Panc1 (cell line): Measurements from ENCODE around the gene CGNL1. TPM values are rescaled to one million over a fixed set of nuclear protein-coding genes. Genes with fewer than 3 reads are reported as not detected.

ENCODE experiments used
- ATAC-seq: fragments of 200-7000 bp; cut with Tn5 transposase; 2 replicates; pipeline ENCODE4 v1.9.1; 2020; ENCODE audit warnings: mild to moderate bottlenecking, moderate library complexity
- BruUV-seq: library from RNA; stranded (reverse); fragments of 400-500 nt; replicated peaks from 2 replicates; lab custom pipeline; 2021; lab: Mats Ljungman, UMichigan
- CTCF ChIA-PET: fragments of 300-600 bp; sonication (Branson Sonifier 250); formaldehyde crosslinking; loops from one replicate; lab custom pipeline; 2022; ENCODE audit warnings: antibody characterized with exemption; lab: Charles Lee
- POLR2A ChIA-PET: fragments of 300-600 bp; sonication (Branson Sonifier 250); formaldehyde crosslinking; loops from one replicate; lab custom pipeline; 2022; ENCODE audit warnings: antibody characterized with exemption; lab: Charles Lee
- DNase-seq: peaks from one replicate; pipeline ENCODE4 v3.0.0-alpha.2; 2010; ENCODE audit warnings: low read depth, low spot score
- H3K27ac ChIP-seq: 2 replicates; pipeline ENCODE4 v1.5.1; 2011; ENCODE audit warnings: mild to moderate bottlenecking, low read length, inconsistent platforms
- H3K27me3 ChIP-seq: fragments of 200-500 bp; sonication (Bioruptor generic); 2 replicates; pipeline ENCODE4 v1.6.0; 2014; ENCODE audit warnings: low read length, inconsistent platforms; ENCODE audit not compliant: control insufficient read depth, insufficient read depth
- H3K36me3 ChIP-seq: fragments of 200-500 bp; sonication (Bioruptor generic); 2 replicates; pipeline ENCODE4 v1.5.1; 2014; ENCODE audit warnings: inconsistent platforms, mild to moderate bottlenecking, low read length, moderate library complexity; ENCODE audit not compliant: control insufficient read depth, insufficient read depth
- H3K4me1 ChIP-seq: 2 replicates; pipeline ENCODE4 v1.5.1; 2011; ENCODE audit warnings: inconsistent platforms, mild to moderate bottlenecking, low read length, moderate library complexity; ENCODE audit not compliant: control insufficient read depth, insufficient read depth
- H3K4me3 ChIP-seq, 2 experiments: 2 replicates each; pipeline ENCODE4 v1.5.1; 2011 to 2012; ENCODE audit warnings: low read depth in 2 of 2, low read length in 2 of 2, mild to moderate bottlenecking in 2 of 2, inconsistent platforms in 1 of 2, moderate library complexity in 1 of 2
- H3K9me3 ChIP-seq: fragments of 200-500 bp; sonication (Bioruptor generic); 2 replicates; pipeline ENCODE4 v1.5.1; 2014; ENCODE audit warnings: low read depth, mild to moderate bottlenecking, inconsistent platforms, low read length, moderate library complexity; ENCODE audit not compliant: control insufficient read depth, insufficient read depth
- CTCF ChIP-seq: fragments of 450-650 bp; IDR thresholded peaks from 2 replicates; pipeline ENCODE4 v1.5.1; 2017; ENCODE audit warnings: mild to moderate bottlenecking
- POLR2AphosphoS5 ChIP-seq: IDR thresholded peaks from 2 replicates; pipeline ENCODE4 v1.6.1; 2012; ENCODE audit warnings: mild to moderate bottlenecking, low read depth, low read length, moderate library complexity
- SIN3A ChIP-seq: IDR thresholded peaks from 2 replicates; pipeline ENCODE4 v1.6.1; 2012; ENCODE audit warnings: low read depth, mild to moderate bottlenecking, low read length, moderate library complexity, borderline replicate concordance; ENCODE audit not compliant: insufficient read depth
- TCF7L2 ChIP-seq: IDR thresholded peaks from 2 replicates; pipeline ENCODE4 v1.6.1; 2011; ENCODE audit warnings: mild to moderate bottlenecking, low read depth, low read length, inconsistent platforms
- in situ Hi-C: cut with HindIII; loops from 2 replicates; pipeline ENCODE4 v1.10.0; 2016; ENCODE audit warnings: low sequenced_read_pairs, low pct_unique_long_range_greater_than_20kb
- intact Hi-C: fragments of 100-400 bp; cut with micrococcal nuclease; formaldehyde crosslinking; loops from one replicate; pipeline ENCODE4 v1.10.0; 2022; ENCODE audit not compliant: unreplicated experiment
- total RNA-seq: library from RNA; stranded (reverse); gene quantifications from one replicate; pipeline ENCODE4 v1.2.1, GENCODE V29; 2021; ENCODE audit not compliant: unreplicated experiment
- TF ChIP-seq, protein P1 (sequence below), 2 experiments: IDR thresholded peaks; 2 replicates each; pipeline ENCODE4 v1.6.1; 2011 to 2012; ENCODE audit warnings: low read depth in 2 of 2, control low read depth in 1 of 2, low read length in 1 of 2, mild to moderate bottlenecking in 1 of 2, moderate library complexity in 1 of 2; ENCODE audit not compliant: insufficient read depth in 1 of 2

CGNL1 gene
- total RNA-seq, 1 experiment from 2014 or later: 3.5 TPM

DNA sequence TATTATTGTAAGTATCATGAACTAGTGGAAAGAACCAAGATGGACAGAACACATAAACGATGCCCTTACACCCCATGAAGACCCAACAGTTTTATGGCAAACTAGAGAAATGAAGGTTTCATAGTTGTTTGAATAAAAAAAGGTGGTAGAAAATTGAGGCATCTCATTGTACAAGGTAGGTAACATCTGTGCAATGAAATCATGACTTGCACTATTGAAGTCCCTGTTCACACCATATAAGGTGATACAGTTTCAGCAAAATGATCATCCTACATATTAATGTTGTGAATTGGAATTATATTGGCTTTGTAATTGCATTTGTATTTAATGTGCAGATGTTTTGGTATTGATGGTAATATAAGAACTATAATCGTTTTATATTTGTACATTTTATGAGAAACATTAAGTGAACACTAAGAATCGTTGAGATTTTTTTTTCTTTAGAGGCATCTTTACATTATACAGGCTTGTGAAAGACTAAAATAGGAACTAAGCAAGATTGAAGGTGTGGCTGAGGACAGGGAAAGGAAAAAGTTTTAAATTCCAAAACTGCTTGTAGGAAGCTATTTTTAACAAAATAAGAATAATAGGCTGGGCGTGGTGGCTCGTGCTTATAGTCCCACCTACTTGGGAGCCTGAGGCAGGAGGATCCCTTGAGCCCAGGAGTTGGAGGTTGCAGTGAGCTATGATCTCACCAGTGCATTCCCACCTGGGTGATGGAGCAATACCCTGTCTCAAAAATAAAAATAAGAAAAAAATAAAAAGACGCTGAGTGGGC lies 48.5 kb downstream of the CGNL1 start:
- no TSS peak for BruUV-seq
- Histone ChIP-seq H3K27me3 (peaks cover 2% of the 10 kb centered on the region; the same call in 1 of the 2 replicates), H3K4me3 (no peak overlapping the region), H3K4me1 (no peaks in the 10 kb centered on the region; the same call in none of the 2 replicates), H3K9me3 (no peaks in the 10 kb centered on the region), H3K36me3 (no peaks in the 10 kb centered on the region), H3K27ac (no peak overlapping the region)
- POLR2A ChIA-PET: no interaction called here
- DNase-seq (no peak), ATAC-seq (no peak)
- in situ Hi-C loops: no loop called here
- no peak for TF ChIP-seq SIN3A
- TF ChIP-seq CTCF: no peak
- no peak for TF ChIP-seq POLR2AphosphoS5
- TF ChIP-seq TCF7L2: no peak
- TF ChIP-seq, protein P1, sequence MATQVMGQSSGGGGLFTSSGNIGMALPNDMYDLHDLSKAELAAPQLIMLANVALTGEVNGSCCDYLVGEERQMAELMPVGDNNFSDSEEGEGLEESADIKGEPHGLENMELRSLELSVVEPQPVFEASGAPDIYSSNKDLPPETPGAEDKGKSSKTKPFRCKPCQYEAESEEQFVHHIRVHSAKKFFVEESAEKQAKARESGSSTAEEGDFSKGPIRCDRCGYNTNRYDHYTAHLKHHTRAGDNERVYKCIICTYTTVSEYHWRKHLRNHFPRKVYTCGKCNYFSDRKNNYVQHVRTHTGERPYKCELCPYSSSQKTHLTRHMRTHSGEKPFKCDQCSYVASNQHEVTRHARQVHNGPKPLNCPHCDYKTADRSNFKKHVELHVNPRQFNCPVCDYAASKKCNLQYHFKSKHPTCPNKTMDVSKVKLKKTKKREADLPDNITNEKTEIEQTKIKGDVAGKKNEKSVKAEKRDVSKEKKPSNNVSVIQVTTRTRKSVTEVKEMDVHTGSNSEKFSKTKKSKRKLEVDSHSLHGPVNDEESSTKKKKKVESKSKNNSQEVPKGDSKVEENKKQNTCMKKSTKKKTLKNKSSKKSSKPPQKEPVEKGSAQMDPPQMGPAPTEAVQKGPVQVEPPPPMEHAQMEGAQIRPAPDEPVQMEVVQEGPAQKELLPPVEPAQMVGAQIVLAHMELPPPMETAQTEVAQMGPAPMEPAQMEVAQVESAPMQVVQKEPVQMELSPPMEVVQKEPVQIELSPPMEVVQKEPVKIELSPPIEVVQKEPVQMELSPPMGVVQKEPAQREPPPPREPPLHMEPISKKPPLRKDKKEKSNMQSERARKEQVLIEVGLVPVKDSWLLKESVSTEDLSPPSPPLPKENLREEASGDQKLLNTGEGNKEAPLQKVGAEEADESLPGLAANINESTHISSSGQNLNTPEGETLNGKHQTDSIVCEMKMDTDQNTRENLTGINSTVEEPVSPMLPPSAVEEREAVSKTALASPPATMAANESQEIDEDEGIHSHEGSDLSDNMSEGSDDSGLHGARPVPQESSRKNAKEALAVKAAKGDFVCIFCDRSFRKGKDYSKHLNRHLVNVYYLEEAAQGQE (IDR thresholded peaks at IDR 0.05; ENCODE audit: insufficient read depth in 1 of 2, low read depth in 2 of 2, low read length in 1 of 2): no peak
- CTCF ChIA-PET: no interaction called here
- intact Hi-C loops: loop anchor here (10.0 kb wide), 1 partner anchor 80 kb away; no protein-coding TSS in a partner anchor

GRCh38 chr15:57425842-57426241 lies 49.5 kb downstream of the CGNL1 start:
- in situ Hi-C loops (no loop called here), intact Hi-C loops (loop anchor here (10.0 kb wide), 1 partner anchor 81 kb away; no protein-coding TSS in a partner anchor)
- H3K4me3 ChIP-seq: no peak overlapping the region
- no TSS peak for BruUV-seq
- H3K27ac ChIP-seq: no peak overlapping the region
- TF ChIP-seq, protein P1 (IDR thresholded peaks at IDR 0.05; ENCODE audit: insufficient read depth in 1 of 2, low read depth in 2 of 2, low read length in 1 of 2): no peak
- no peak for TF ChIP-seq TCF7L2
- no peak for TF ChIP-seq SIN3A
- TF ChIP-seq POLR2AphosphoS5: no peak
- H3K36me3 ChIP-seq: no peaks in the 10 kb centered on the region
- H3K9me3 ChIP-seq: no peaks in the 10 kb centered on the region
- ChIA-PET CTCF (interaction anchor here (0.6 kb wide), 1 partner anchor 70 kb away, joined by 5 read pairs; no protein-coding TSS in a partner anchor), POLR2A (no interaction called here)
- DNase-seq (no peak), ATAC-seq (no peak)
- peaks cover 2% of the 10 kb centered on the region; the same call in 1 of the 2 replicates for H3K27me3 ChIP-seq
- no peaks in the 10 kb centered on the region; the same call in none of the 2 replicates for H3K4me1 ChIP-seq
